ENCODE measurements around the gene SNAP29.
"Not testable (repeated sequence)": the region's sequence is repeated elsewhere in the genome, so short reads cannot be mapped to it uniquely, and the experiment has no call there.

SNAP29 gene

DNA sequence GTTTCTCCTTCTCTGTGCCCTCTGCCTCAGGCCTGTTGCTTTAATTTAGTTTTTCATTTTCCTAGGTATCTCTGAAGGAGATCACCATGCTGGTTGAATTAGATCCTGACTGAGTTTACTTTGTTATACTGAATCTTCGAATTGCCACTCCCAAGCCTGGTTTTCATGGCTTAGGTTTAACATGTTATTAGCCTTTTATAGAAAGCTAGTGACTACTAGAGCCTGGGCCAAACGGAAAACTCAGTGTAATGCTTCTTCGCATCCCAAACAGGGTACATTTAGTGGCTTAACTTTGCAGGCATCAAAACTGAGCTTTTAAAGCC lies 62.0 kb downstream of the SNAP29 start:
- H3K4me3 ChIP-seq (ENCODE audit: low read depth, low read length) = peak overlapping the region; percentile 95
- POLR2A ChIA-PET = no interaction called here
- no peak for TF ChIP-seq CTCF (IDR thresholded peaks at IDR 0.05; ENCODE audit: insufficient read depth, low read length, missing control alignments)
- no peak for DNase-seq (ENCODE audit: low read depth, low spot score)
- CTCF ChIA-PET = interaction anchor here (0.7 to 2.4 kb wide), 9 partner anchors 8 to 123 kb away, joined by 3 to 8 read pairs (median 3); no protein-coding TSS in a partner anchor

- POLR2A ChIA-PET = interaction anchor here (0.6 kb wide), 1 partner anchor 18 kb away, joined by 3 read pairs; no protein-coding TSS in a partner anchor
- H3K4me3 ChIP-seq (ENCODE audit: low read depth, low read length) = no peak overlapping the region
- TF ChIP-seq CTCF (IDR thresholded peaks at IDR 0.05; ENCODE audit: insufficient read depth, low read length, missing control alignments) = no peak
- CTCF ChIA-PET = interaction anchor here (2.3 to 2.4 kb wide), 2 partner anchors 9 to 39 kb away, joined by 5 to 8 read pairs; no protein-coding TSS in a partner anchor
- no peak for DNase-seq (ENCODE audit: low read depth, low spot score)
These were observed 63.4 kb downstream of the SNAP29 start for GRCh38 chr22:20922141-20922751.

- CTCF ChIA-PET = interaction anchor here (0.9 to 1.8 kb wide), 4 partner anchors 9 to 176 kb away, joined by 3 to 13 read pairs (median 4); partner anchors contain the start of gene CRKL
- no peak for TF ChIP-seq CTCF (IDR thresholded peaks at IDR 0.05; ENCODE audit: insufficient read depth, low read length, missing control alignments)
- no peak overlapping the region for H3K4me3 ChIP-seq (ENCODE audit: low read depth, low read length)
- DNase-seq (ENCODE audit: low read depth, low spot score) = no peak
- POLR2A ChIA-PET = no interaction called here
These were observed 67.4 kb downstream of the SNAP29 start for GRCh38 chr22:20926243-20926642.

GRCh38 chr22:20927940-20928572 lies 69.2 kb downstream of the SNAP29 start:
- POLR2A ChIA-PET = interaction anchor here (0.6 kb wide), 1 partner anchor 318 kb away, joined by 4 read pairs; no protein-coding TSS in a partner anchor
- TF ChIP-seq CTCF (IDR thresholded peaks at IDR 0.05; ENCODE audit: insufficient read depth, low read length, missing control alignments) = no peak
- CTCF ChIA-PET = interaction anchor here (1.0 to 1.5 kb wide), 4 partner anchors 8 to 45 kb away, joined by 3 to 9 read pairs (median 4); partner anchors contain the start of gene CRKL
- no peak for DNase-seq (ENCODE audit: low read depth, low spot score)
- H3K4me3 ChIP-seq (ENCODE audit: low read depth, low read length) = no peak overlapping the region

- ChIA-PET POLR2A (interaction anchor here (0.6 kb wide), 1 partner anchor 318 kb away, joined by 4 read pairs; no protein-coding TSS in a partner anchor), CTCF (interaction anchor here (1.0 to 1.5 kb wide), 4 partner anchors 8 to 44 kb away, joined by 3 to 9 read pairs (median 4); partner anchors contain the start of gene CRKL)
- no peak for TF ChIP-seq CTCF (IDR thresholded peaks at IDR 0.05; ENCODE audit: insufficient read depth, low read length, missing control alignments)
- no peak for DNase-seq (ENCODE audit: low read depth, low spot score)
- H3K4me3 ChIP-seq (ENCODE audit: low read depth, low read length) = no peak overlapping the region
These were observed 69.8 kb downstream of the SNAP29 start for GRCh38 chr22:20928573-20928967.

DNA sequence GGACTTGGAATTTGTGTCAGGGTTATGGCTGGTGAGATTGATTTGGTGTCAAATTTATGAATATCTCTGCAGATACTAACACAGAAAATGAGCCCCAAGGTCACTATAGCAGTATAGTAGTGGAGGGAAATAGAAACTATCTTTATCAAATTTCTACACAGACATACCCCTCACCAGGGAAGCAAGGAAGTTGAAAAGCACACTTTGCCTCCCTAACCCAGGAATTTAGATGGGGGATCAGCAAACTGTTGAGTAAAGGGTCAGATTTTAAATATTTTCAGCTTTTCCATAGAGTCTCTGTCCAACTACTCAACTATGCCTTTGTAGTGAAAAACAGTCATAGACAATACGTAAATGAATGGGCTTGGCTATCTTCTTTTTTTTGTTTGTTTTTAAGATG lies 71.2 kb downstream of the SNAP29 start:
- H3K4me3 ChIP-seq (ENCODE audit: low read depth, low read length) = no peak overlapping the region
- TF ChIP-seq CTCF (IDR thresholded peaks at IDR 0.05; ENCODE audit: insufficient read depth, low read length, missing control alignments) = no peak
- no peak for DNase-seq (ENCODE audit: low read depth, low spot score)
- CTCF ChIA-PET = interaction anchor here (1.5 to 1.9 kb wide), 2 partner anchors 8 to 10 kb away, joined by 4 to 8 read pairs; no protein-coding TSS in a partner anchor
- POLR2A ChIA-PET = no interaction called here

- CTCF ChIA-PET = interaction anchor here (1.5 to 1.9 kb wide), 3 partner anchors 9 to 45 kb away, joined by 4 to 8 read pairs (median 6); no protein-coding TSS in a partner anchor
- H3K4me3 ChIP-seq (ENCODE audit: low read depth, low read length); DNase-seq (ENCODE audit: low read depth, low spot score); POLR2A ChIA-PET: not testable (repeated sequence)
These were observed 71.6 kb downstream of the SNAP29 start for GRCh38 chr22:20930435-20930834.
